ENCODE measurements around the gene KRT79.
"Not testable (repeated sequence)": the region's sequence is repeated elsewhere in the genome, so short reads cannot be mapped to it uniquely, and the experiment has no call there.

KRT79 gene

DNA sequence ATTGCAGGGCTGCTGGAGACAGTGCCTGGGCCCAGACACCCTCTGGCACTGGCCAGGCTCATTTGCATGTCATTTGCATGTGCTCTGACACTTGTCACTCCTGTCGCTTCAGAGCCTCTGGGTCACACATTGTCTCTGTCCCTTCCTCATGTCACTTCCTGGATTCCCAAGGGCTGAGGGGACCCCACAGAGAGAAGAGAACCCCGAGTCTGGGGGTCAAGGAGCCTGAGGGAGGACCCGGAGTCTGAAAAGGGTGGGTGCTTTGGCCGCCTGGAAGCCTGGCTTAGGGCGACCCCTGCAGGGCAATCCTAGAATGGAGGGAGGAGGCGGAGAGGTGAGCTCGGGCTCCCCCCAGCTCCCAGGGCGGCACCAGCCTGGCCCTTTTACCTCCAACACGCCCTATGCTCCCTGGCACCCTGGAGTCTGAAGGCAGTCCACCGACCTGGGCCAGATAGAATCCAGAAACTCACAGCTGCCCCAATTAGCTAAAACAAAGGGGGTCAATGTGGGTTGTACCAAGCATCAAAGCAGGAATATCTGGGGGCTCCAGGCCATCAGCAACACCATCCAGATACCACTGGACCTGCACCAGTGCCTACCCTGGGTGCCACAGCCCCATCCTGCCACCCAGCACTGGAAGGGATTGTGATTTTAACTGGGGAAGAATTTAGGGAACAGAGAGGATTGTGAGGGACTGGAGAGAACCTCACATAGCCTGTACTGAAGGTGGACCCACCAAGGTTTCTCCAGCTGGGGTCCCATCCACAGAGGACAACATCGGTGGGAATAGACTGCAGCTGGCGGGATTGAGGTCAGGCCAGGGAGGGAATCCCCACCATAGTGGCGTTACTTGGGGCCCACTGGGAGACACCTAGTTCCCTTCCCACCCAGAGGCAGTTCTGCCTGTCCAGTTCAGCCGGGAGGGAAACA, 36.5 kb upstream of the KRT79 start:
- TF ChIP-seq ZNF274 (IDR thresholded peaks at IDR 0.05; ENCODE audit: low read depth, low read length) = no peak
- no peak overlapping the region for H3K4me3 ChIP-seq (ENCODE audit: low read length)

DNA sequence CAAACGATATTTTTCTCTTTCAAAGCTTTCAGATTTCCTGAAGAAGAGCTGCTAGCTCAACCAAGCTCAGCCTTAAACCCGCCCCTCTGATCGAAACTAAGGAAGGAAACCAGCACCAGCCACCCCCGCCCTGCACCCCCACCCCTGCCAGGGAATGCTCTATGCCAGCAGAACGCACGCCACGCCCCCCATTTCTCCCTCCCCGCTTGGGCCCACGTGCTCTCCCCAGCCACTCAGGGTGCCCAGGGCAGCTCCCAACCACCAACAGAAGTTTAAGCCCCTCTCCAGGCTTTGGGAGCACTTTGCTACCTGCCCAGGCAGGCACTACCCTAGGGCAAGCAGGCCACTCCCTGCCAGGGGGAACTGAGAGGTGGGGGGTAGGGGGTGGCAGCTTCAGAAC, 33.5 kb upstream of the KRT79 start:
- no peak overlapping the region for H3K4me3 ChIP-seq (ENCODE audit: low read length)

DNA sequence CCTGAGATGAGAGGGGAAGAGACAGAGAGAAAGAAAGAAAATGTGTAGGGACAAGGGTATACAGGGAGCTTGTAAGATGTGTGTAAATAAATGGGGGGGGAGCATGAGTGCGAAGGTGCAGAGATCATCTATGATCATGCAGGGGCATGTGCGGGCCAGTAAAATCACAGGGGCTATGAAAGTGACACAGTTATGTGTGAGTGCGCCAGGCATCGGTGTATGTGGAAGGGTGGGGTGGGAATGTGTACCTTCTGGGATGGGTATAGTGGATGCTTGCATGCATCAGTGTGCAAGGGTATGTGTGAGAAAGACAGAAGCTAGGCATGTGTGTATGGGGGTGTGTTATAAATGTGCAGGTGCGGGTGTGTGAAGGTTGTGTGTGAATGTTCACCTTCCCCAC, 33.0 kb upstream of the KRT79 start:
- H3K4me3 ChIP-seq (ENCODE audit: low read length) = no peak overlapping the region
- no peak for TF ChIP-seq ZNF274 (IDR thresholded peaks at IDR 0.05; ENCODE audit: low read depth, low read length)

More for the DNA sequence above, 33.5 kb upstream of the KRT79 start:
- TF ChIP-seq ZNF274 (IDR thresholded peaks at IDR 0.05; ENCODE audit: low read depth, low read length) = no peak

DNA sequence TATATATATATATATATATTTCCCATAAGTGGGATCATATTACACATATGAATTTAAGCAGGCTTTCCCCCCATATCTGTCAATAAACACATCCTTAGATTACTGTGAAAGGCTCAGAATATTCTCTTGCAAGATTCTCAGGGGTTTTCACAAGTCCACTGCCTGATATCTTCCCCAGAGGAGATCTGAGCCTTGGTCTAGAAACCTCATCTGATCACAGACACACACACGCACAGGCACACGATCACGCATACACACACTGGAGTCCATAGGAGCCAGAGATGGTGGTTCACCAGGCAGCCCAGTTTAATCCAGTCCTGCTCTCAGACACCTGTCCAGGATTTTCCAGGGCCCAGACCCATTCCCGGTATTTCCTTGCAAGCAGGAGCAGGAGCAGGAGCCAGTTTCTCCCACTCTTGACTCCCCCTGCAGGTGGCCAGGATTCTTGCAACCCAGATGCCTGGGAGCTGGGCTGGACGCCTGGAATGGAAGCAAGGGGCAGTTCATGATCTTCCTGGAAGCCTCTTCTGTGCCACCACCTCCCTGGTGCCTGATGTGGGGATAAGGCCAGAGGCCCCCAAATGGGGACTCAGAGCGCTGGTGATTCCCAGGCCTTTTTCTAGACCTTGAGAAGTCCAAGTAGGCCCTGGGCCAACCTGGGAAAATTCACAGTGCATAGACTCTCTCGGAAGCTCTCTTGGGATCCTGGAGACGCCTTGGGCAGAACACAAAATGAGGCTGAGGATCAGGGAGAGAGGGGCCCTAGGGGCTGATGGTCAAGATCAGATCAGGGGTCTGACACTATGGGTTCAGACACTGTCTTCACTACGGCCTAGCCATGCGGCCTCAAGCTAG, 31.2 kb upstream of the KRT79 start:
- no peak overlapping the region for H3K4me3 ChIP-seq (ENCODE audit: low read length)
- TF ChIP-seq ZNF274 (IDR thresholded peaks at IDR 0.05; ENCODE audit: low read depth, low read length) = no peak

DNA sequence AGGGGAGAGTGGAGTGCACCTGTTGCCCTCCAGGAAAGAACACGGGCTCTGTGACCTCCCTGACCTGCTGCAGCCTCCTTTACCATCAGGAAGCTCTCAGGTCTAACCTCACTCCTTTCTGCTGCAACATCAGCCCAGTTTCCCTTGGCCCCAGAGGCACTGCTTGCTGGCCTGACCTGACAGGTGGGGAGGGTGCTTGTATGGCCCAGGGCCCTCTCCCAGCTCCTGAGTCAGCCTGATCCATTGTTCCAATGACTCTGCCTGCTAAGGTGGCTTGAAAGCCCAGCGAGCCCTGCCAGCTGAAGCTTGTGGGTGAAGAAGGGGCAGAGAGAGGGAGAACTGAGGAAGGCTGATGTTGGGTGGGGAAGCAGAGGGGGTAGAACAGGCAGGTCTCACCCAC, 27.9 kb upstream of the KRT79 start:
- no peak for TF ChIP-seq ZNF274 (IDR thresholded peaks at IDR 0.05; ENCODE audit: low read depth, low read length)

DNA sequence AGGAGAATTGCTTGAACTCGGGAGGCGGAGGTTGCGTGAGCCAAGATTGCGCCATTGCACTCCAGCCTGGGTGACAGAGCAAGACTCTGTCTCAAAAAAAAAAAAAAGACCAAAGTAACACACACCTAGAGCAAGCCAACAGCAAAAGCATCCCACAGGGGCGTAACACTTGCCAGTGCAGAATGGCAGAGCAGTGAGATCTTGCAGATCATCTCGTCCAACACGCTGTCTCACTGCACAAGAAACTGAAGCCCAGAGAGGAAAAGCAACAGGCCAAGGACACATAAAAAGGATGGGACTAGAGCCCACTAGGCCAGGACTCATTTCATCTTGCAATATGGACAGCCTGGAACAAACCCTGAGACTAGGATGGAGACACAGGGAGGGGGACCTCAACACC, 27.4 kb upstream of the KRT79 start:
- no peak for TF ChIP-seq ZNF274 (IDR thresholded peaks at IDR 0.05; ENCODE audit: low read depth, low read length)

More for the DNA sequence above, 27.9 kb upstream of the KRT79 start:
- H3K4me3 ChIP-seq (ENCODE audit: low read length) = no peak overlapping the region

DNA sequence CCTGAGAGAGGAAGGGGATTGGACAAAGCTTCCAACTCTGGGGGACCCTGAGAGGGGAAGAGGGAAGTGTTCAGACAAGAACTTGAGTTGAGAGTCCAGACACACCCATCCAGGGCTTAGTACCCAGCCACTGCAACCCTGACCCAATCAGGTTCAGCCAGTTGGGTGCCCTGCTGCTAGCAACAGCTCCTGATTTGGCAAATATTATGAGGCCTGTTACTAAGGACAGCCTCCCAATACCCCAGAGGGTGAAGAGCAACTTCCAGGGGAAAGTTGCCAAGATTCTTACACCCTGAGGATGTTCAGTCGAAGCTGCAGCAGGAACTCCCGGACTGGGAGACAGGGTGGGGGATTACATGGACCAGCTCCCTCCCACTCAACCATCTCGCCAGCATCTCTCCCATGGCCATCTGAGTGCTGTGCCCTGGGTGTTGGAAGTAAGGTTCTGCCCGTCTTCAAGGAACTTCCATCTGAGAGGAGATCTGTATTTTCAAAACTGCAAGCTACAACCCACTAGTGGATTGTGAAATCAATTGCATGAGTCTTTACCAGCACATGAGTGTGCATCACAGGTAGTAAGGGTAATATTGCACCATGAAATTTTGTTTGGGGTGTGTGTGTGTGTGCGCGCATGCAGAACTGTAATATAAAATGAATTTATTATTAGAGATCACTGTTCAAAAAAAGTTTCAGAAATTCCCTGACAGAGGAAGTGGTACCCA, 26.2 kb upstream of the KRT79 start:
- H3K4me3 ChIP-seq (ENCODE audit: low read length) = no peak overlapping the region
- TF ChIP-seq ZNF274 (IDR thresholded peaks at IDR 0.05; ENCODE audit: low read depth, low read length) = no peak

More for the DNA sequence above, 27.4 kb upstream of the KRT79 start:
- no peak overlapping the region for H3K4me3 ChIP-seq (ENCODE audit: low read length)

DNA sequence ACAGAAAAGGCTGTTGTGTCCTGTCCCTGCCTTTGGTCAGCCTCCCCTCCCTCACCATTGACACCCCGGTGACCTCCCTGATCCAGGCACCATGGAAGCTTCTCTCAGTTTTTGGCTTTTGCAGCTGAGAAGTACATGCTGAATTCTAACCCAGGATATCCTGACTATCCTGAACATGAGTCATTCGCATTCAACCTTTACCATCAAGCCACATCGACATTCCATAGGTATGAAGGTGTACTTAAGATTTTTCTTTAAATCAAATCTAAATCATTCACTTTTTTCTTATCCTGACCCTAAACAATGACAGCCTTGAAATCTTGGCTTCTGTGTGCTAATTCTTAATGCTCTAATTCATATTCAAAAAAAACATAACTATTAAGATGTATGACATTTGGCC, 23.4 kb upstream of the KRT79 start:
- no peak for TF ChIP-seq ZNF274 (IDR thresholded peaks at IDR 0.05; ENCODE audit: low read depth, low read length)
- H3K4me3 ChIP-seq (ENCODE audit: low read length) = no peak overlapping the region

DNA sequence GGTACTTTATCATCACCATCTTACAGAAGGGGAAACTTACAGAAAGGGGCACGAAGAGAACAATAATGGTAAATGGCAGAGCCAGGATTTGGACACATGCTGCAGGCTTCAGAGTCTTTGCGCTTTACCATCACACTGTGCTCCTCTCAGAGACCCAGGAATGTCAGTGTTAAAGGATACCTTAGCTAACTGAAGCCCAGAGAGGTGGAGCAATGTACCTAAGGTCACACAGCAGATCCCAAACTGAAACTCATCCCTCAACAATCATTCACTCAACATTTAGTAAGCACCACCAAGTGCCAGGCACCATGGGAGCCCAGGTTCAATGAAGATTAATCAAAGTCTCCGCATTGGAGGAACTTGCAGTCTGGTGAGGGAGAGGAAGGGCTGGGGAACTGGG, 22.7 kb upstream of the KRT79 start:
- H3K4me3 ChIP-seq (ENCODE audit: low read length) = no peak overlapping the region
- no peak for TF ChIP-seq ZNF274 (IDR thresholded peaks at IDR 0.05; ENCODE audit: low read depth, low read length)

DNA sequence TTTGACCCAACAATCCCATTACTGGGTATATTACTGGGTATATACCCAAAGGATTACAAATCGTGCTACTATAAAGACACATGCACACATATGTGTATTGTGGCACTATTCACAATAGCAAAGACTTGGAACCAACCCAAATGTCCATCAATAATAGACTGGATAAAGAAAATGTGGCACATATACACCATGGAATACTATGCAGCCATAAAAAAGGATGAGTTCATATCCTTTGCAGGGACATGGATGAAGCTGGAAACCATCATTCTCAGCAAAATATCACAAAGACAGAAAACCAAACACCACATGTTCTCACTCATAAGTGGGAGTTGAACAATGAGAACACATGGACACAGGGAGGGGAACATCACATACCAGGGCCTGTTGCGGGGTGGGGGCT, 22.0 kb upstream of the KRT79 start:
- not testable (repeated sequence) for H3K4me3 ChIP-seq (ENCODE audit: low read length)

DNA sequence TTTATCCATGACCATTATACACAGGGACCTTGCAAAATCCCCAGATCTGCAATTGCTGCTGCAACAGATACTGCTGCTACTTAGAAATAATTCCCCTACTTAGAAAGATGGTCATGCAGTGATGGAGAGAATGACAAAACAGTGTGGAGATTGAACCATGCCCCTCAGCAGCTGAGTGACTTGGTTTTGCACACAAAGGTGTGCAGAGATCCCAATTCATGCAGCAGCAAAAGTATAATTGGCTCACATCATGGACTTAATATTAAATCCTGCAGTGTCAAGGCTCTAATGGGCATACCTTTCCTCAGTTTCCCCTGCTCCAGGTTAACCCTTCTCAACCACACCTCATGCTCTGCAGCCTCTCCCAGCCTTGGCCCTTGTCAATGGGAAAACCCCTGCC, 17.7 kb upstream of the KRT79 start:
- no peak for TF ChIP-seq ZNF274 (IDR thresholded peaks at IDR 0.05; ENCODE audit: low read depth, low read length)

DNA sequence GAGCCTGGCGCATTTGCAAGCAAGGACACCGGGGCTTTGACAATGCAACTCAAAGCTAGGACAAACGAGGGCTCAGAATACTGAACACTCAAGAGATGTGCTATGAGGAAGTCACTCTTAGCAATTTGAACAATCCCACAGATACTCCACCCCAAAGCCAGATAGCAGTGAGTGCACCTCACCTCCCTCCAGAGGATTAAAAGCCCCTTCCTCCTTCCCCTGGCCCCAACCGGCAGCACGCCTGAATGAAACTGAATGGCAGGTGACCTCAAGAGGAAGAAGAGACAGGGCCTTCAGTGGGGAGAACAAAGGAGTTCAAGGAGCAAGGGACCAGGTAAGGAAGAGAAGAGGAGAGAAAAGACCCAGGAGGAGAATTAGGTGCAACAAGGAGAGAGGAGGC, 16.6 kb upstream of the KRT79 start:
- no peak for TF ChIP-seq ZNF274 (IDR thresholded peaks at IDR 0.05; ENCODE audit: low read depth, low read length)
- no peak overlapping the region for H3K4me3 ChIP-seq (ENCODE audit: low read length)

More for the DNA sequence above, 17.7 kb upstream of the KRT79 start:
- H3K4me3 ChIP-seq (ENCODE audit: low read length) = no peak overlapping the region

DNA sequence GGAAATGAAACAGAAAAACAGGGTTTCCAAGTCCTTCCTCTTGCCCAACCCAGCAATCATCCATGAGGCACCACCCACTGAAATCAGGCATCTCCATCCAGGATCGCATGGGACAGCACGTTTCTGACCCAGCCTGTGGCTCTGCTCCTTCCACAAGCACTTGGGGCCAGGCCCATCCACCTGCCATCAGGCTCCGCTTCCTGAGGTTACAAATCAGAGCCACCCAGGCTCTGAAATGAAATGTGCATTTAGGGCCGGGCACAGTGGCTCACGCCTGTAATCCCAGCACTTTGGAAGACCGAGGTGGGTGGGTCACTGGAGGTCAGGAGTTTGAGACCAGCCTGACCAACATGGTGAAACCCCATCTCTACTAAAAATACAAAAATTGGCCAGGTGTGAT, 15.4 kb upstream of the KRT79 start:
- no peak overlapping the region for H3K4me3 ChIP-seq (ENCODE audit: low read length)
- TF ChIP-seq ZNF274 (IDR thresholded peaks at IDR 0.05; ENCODE audit: low read depth, low read length) = no peak

DNA sequence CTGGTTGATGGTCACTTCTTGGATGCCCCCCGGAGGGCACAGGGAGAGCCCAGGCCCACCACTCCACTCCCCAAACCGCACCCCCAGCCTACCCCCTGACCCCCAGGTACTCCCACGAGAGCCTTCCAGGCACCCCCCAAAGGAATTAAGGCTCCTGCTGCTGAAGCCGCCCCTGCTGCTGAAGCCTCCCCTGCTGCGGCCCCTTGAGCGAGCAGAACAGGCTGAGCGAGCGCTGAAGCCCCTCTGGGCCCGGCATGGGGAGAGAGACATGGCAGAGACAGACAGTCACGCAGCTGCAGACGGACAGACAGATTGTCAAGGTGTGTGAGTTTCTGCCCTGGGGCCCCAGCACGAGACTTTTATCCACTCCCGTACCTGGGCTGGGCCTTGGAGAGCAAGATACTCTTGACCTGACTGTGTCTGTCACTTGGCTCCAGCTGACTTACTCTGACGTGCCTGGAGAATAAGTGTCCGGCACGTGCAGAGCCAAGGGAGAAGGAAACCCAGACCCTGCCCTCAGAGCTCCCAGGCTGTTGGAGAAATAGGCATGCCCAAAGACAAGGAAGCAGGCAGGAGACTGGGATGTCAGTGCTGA, 14.6 kb upstream of the KRT79 start, which contains the start of gene KRT78:
Gene KRT78 (minus strand): TSS at position 334 of the 595 bp plus-strand sequence. CDS start 64 bp downstream, at position 270.
- no peak for TF ChIP-seq ZNF274 (IDR thresholded peaks at IDR 0.05; ENCODE audit: low read depth, low read length)
- no peak within 1 kb of the TSS for H3K4me3 ChIP-seq (ENCODE audit: low read length)
